NCI-H2196 treated with DMSO at 0.1 percent for 48 hours (cell line): Measurements from ENCODE around the gene ZSWIM7.
"Not testable (repeated sequence)": the region's sequence is repeated elsewhere in the genome, so short reads cannot be mapped to it uniquely, and the experiment has no call there.

Experiments
- DNase-seq: peaks from one replicate; lab custom pipeline; 2025; ENCODE audit not compliant: unreplicated experiment; lab: John Stamatoyannopoulos, UW

The ZSWIM7 gene

GRCh38 chr17:15958484-15958854, 41.0 kb downstream of the ZSWIM7 start:
- DNase-seq: no peak

GRCh38 chr17:15957608-15958307, 41.7 kb downstream of the ZSWIM7 start:
- DNase-seq: no peak

- no peak for DNase-seq
Measured at GRCh38 chr17:15957206-15957605, 42.3 kb downstream of the ZSWIM7 start.

GRCh38 chr17:15955793-15956541, 43.5 kb downstream of the ZSWIM7 start:
- no peak for DNase-seq

- no peak for DNase-seq
Measured at GRCh38 chr17:15954222-15954621, 45.3 kb downstream of the ZSWIM7 start.

- no peak for DNase-seq
Measured at GRCh38 chr17:15952916-15953790, 46.4 kb downstream of the ZSWIM7 start.

- DNase-seq: no peak
Measured at GRCh38 chr17:15952048-15952532, 47.4 kb downstream of the ZSWIM7 start.

GRCh38 chr17:15951368-15952047, 48.0 kb downstream of the ZSWIM7 start:
- no peak for DNase-seq

- DNase-seq: no peak
Measured at GRCh38 chr17:15947976-15948752, 51.3 kb downstream of the ZSWIM7 start.

- DNase-seq: no peak
Measured at GRCh38 chr17:15947271-15947670, 52.2 kb downstream of the ZSWIM7 start.

- DNase-seq: no peak
Measured at GRCh38 chr17:15946611-15947120, 52.8 kb downstream of the ZSWIM7 start.

- DNase-seq: no peak
Measured at GRCh38 chr17:15945527-15946191, 53.8 kb downstream of the ZSWIM7 start.

- DNase-seq: no peak
Measured at GRCh38 chr17:15944759-15945526, 54.6 kb downstream of the ZSWIM7 start, which contains the start of gene ADORA2B. TSS of gene ADORA2B (plus strand) at chr17:15945130. CDS start at chr17:15945249, 119 bp downstream.

- no peak for DNase-seq
Measured at GRCh38 chr17:15943971-15944758, 55.3 kb downstream of the ZSWIM7 start.

- no peak for DNase-seq
Measured at GRCh38 chr17:15942207-15942833, 57.2 kb downstream of the ZSWIM7 start.

GRCh38 chr17:15941781-15942180, 57.7 kb downstream of the ZSWIM7 start:
- DNase-seq: no peak

GRCh38 chr17:15936481-15936880, 63.0 kb downstream of the ZSWIM7 start:
- DNase-seq: not testable (repeated sequence)
